Endodermal cell (in vitro differentiated cells): Measurements from ENCODE around the gene KCNJ3. TPM values are rescaled to one million over a fixed set of nuclear protein-coding genes. Genes with fewer than 3 reads are reported as not detected.

ENCODE experiments used
- DNase-seq: peaks from one replicate; pipeline ENCODE4 v3.0.0-alpha.2; 2017
- H3K27ac ChIP-seq: 2 replicates; pipeline ENCODE4 v1.5.1; 2013; ENCODE audit warnings: mild to moderate bottlenecking, low read depth, low read length, moderate library complexity
- H3K27me3 ChIP-seq: 2 replicates; pipeline ENCODE4 v1.6.1; 2013; ENCODE audit warnings: mild to moderate bottlenecking, low read length, moderate library complexity; ENCODE audit not compliant: insufficient read depth, control insufficient read depth, poor library complexity, severe bottlenecking
- H3K36me3 ChIP-seq: 2 replicates; pipeline ENCODE4 v1.7.0; 2013; ENCODE audit warnings: mild to moderate bottlenecking, low read length, moderate library complexity; ENCODE audit not compliant: control insufficient read depth, insufficient read depth
- H3K4me1 ChIP-seq: one replicate; pipeline ENCODE4 v1.7.0; 2013; ENCODE audit warnings: low read length; ENCODE audit not compliant: control insufficient read depth, insufficient read depth
- H3K4me3 ChIP-seq: 2 replicates; pipeline ENCODE4 v1.5.1; 2013; ENCODE audit warnings: mild to moderate bottlenecking, low read length, moderate library complexity
- H3K9ac ChIP-seq: 2 replicates; pipeline ENCODE4 v1.6.1; 2013; ENCODE audit warnings: mild to moderate bottlenecking, low read length, moderate library complexity; ENCODE audit not compliant: poor library complexity, severe bottlenecking; ENCODE audit errors: extremely low read depth
- H3K9me3 ChIP-seq: 2 replicates; pipeline ENCODE4 v1.6.1; 2013; ENCODE audit warnings: mild to moderate bottlenecking, low read length, moderate library complexity; ENCODE audit not compliant: control insufficient read depth
- H3K27ac Mint-ChIP-seq: 2 replicates; pipeline ENCODE4 v1.8.0; 2020; ENCODE audit warnings: mixed read lengths
- H3K27me3 Mint-ChIP-seq: 2 replicates; pipeline ENCODE4 v1.8.0; 2021; ENCODE audit warnings: mild to moderate bottlenecking, mixed read lengths; ENCODE audit not compliant: insufficient read depth
- H3K36me3 Mint-ChIP-seq: 2 replicates; pipeline ENCODE4 v1.8.0; 2020; ENCODE audit warnings: low read depth, mixed read lengths
- H3K4me1 Mint-ChIP-seq: 2 replicates; pipeline ENCODE4 v1.8.0; 2020; ENCODE audit warnings: mixed read lengths
- H3K4me3 Mint-ChIP-seq: 2 replicates; pipeline ENCODE4 v1.8.0; 2020; ENCODE audit warnings: mild to moderate bottlenecking, moderate library complexity, mixed read lengths
- H3K9me3 Mint-ChIP-seq: 2 replicates; pipeline ENCODE4 v1.8.0; 2020; ENCODE audit warnings: mild to moderate bottlenecking, mixed read lengths
- CTCF ChIP-seq: fragments of 200-600 bp; sonication (generic); conservative IDR thresholded peaks from 2 replicates; pipeline ENCODE4 v1.5.0; 2021; ENCODE audit warnings: antibody characterized with exemption, mild to moderate bottlenecking
- WGBS, 2 experiments: methylation state at CpG; one replicate each; pipeline versions ENCODE4 v1.1.5 to v1.1.7; 2013; ENCODE audit warnings: missing lambda C conversion rate in 2 of 2, mixed read lengths in 1 of 2; ENCODE audit not compliant: insufficient coverage in 1 of 2, insufficient read length in 1 of 2; 5-methylcytosine and 5-hydroxymethylcytosine counted together
- total RNA-seq, 2 donors: library from RNA; stranded (reverse); fragmentation: NEBNext Ultra II Directional in 1 of 2; extraction: Animal tissue kit (Norgen Biotek cat#: 25700) in 1 of 2; gene quantifications; 2 replicates in 1 of 2; 3 replicates in 1 of 2; pipeline ENCODE4 v1.2.1, GENCODE V29; 2021

Gene KCNJ3
- total RNA-seq, 2 donors from 2014 or later = 4.3 to 7.6 TPM

GRCh38 chr2:154699575-154699930 is 1.1 kb downstream of the KCNJ3 start:
- Histone ChIP-seq H3K36me3 (no peaks in the 10 kb centered on the region), H3K27ac (no peak overlapping the region), H3K4me1 (no peaks in the 10 kb centered on the region), H3K9me3 (no peaks in the 10 kb centered on the region), H3K27me3 (peaks cover 23% of the 10 kb centered on the region), H3K9ac (no peak overlapping the region), H3K4me3 (peak overlapping the region; percentile 78)
- Mint-ChIP-seq H3K4me1 (peaks cover 7% of the 10 kb centered on the region), H3K36me3 (peaks cover 4% of the 10 kb centered on the region), H3K9me3 (peaks cover 5% of the 10 kb centered on the region), H3K27ac (no peak overlapping the region), H3K4me3 (peak overlapping the region; percentile 77), H3K27me3 (peaks cover 35% of the 10 kb centered on the region)
- WGBS, 2 experiments = 81 to 82% methylated on average over 9 to 10 of the region's 10 CpGs
- TF ChIP-seq CTCF = no peak
- DNase-seq = no peak

- WGBS, 2 experiments = 82 to 100% methylated on average over 1 to 4 of the region's 4 CpGs
- Histone ChIP-seq H3K4me3 (peak overlapping the region; percentile 78), H3K9me3 (no peaks in the 10 kb centered on the region), H3K27me3 (peaks cover 23% of the 10 kb centered on the region), H3K9ac (no peak overlapping the region), H3K4me1 (no peaks in the 10 kb centered on the region), H3K27ac (no peak overlapping the region), H3K36me3 (no peaks in the 10 kb centered on the region)
- Mint-ChIP-seq H3K4me3 (peak overlapping the region; percentile 77), H3K36me3 (peaks cover 4% of the 10 kb centered on the region), H3K27me3 (peaks cover 35% of the 10 kb centered on the region), H3K9me3 (peaks cover 5% of the 10 kb centered on the region), H3K4me1 (peaks cover 7% of the 10 kb centered on the region), H3K27ac (no peak overlapping the region)
- no peak for DNase-seq
- peak; percentile 28 for TF ChIP-seq CTCF
These were observed 1.6 kb downstream of the KCNJ3 start for GRCh38 chr2:154700136-154700535.

GRCh38 chr2:154704991-154705390 is 6.5 kb downstream of the KCNJ3 start:
- WGBS, 2 experiments = 89 to 93% methylated on average over 4 of the region's 4 CpGs
- no peak overlapping the region for H3K9ac ChIP-seq
- no peaks in the 10 kb centered on the region for H3K9me3 Mint-ChIP-seq

More at GRCh38 chr2:154704991-154705390, 6.5 kb downstream of the KCNJ3 start:
- Mint-ChIP-seq H3K4me3 (no peak overlapping the region), H3K27ac (no peak overlapping the region), H3K27me3 (no peaks in the 10 kb centered on the region), H3K36me3 (no peaks in the 10 kb centered on the region), H3K4me1 (no peaks in the 10 kb centered on the region)
- no peaks in the 10 kb centered on the region for H3K36me3 ChIP-seq
- no peak for DNase-seq
- no peaks in the 10 kb centered on the region for H3K27me3 ChIP-seq
- no peak overlapping the region for H3K4me3 ChIP-seq
- TF ChIP-seq CTCF = no peak
- H3K27ac ChIP-seq = no peak overlapping the region
- H3K4me1 ChIP-seq = no peaks in the 10 kb centered on the region
- no peaks in the 10 kb centered on the region for H3K9me3 ChIP-seq
